HG02981 (cell line): ENCODE results near the gene TTC23.
"Not testable (repeated sequence)": the region's sequence is repeated elsewhere in the genome, so short reads cannot be mapped to it uniquely, and the experiment has no call there.

Experiments used
- ATAC-seq: cut with Tn5 transposase; IDR thresholded peaks from one replicate; pipeline ENCODE4 v1.9.1; 2021; ENCODE audit warnings: mild to moderate bottlenecking, moderate library complexity; ENCODE audit not compliant: unreplicated experiment

Gene TTC23

DNA sequence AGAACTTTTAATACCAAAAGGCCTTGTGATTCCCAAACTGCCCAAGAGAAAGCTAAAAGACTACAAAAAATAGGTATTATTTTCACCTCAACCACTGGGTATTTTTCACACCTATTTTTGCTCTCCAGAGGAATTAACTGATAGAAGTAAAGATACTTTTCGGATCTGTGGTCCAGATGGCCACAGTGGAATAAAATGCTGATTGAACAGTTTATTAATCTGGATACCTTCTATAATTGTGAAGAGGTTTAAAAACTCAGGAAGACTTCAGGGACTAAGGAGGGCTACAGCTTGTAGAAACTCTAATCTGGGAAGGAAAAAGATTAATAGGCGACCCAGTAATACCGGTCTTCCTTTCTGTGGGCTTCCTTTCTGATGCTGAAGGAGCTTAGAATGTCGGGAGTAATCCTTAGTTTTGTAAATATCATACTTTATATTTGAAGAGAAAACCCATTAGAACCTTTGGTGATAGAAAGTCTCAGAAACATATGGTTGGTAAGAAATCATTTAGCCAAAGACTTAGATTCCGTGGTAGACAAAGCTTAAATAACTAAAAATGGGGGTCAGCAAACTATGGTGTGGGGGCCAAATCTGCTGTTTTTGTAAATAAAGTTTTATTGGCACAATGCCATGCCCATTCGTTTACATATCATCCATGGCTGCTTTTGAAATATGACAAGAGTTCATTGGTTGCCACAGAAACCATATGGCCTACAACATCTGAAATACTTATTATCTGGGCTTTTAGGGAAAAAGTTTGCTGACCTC is 47.8 kb downstream of the TTC23 start:
- no peak for ATAC-seq

DNA sequence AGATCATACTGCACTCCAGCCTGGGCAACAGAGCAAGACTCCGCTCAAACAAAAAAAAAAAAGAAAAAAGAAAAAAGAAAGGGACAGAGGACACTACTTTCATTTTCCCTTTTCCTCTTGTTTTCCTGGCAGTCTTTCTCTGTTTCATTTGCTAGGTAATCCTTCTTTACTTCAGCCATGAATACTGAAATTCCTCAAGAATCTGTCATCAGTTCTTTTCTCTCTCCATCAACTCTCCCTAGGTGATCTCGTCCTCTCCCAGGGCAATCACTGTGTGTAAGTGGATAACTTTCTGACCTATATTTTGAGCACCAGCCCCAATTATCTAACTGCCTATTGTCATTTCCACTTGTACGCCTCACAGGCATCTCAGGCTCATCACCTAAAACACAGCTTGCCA is 51.5 kb downstream of the TTC23 start:
- ATAC-seq: no peak

DNA sequence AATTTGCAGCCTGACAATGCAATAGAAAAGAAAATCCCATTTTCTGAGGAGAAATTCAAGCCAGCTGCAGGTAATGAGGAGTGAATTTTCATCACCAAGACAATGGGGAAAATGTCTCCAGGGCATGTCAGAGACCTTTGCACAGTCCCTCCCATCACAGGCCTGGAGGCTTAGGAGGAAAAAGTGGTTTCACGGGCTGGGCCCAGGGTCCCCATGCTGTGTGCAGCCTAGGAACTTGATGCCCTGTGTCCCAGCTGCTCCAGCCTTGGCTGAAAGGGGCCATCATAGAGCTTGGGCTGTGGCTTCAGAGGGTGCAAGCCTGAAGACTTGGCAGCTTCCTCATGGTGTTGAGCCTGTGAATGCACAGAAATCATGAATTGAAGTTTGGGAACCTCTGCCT is 57.2 kb downstream of the TTC23 start:
- not testable (repeated sequence) for ATAC-seq

DNA sequence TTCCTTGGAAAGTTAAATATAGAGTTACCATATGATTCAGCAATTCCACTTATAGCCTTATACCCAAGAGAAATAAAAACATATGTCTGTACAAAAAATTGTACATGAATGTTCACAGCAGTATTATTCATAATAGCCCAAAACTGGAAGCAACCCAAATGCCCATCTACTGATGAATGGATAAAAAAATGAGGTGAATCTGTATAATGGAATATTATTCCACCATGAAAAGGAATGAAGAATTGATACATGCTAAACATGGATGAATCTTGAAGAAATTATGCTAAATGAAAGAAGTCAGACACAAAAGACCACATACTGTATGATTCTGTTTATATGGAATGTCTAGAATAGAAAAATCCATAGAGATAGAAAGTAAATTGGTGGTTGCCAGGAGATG is 61.4 kb downstream of the TTC23 start:
- no peak for ATAC-seq

DNA sequence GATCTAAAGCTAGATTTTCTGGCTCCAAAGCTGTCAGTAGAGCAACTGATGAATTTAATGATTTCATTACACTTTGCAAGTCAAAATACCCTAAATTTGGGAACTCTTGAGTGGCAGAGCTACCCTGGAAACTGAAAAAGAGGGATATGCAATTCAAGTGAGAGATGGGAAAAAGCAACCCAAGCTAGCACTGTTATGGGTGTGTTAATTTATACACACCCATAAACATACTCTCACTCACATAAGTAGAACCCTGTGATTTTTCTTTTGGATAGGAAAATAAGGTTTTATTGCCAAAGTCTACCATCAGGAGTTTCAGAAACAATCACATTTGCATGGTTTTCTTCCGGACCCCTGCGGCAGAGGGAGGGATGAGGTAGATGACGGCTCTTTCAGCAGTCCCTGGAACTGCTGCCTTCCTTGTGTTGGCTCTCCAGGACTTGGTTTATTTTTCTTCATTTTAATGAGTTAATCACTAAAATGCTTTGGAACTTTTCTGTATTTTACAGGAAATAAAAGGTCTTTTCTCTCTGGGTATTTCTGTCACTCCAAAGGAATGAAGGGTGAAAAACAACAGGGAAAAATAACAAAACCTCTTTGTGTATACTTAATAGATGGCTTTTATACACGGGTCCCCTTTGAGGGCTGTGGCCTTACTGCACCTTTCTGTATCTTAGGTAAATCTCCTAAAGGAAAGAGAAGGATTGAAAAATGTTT is 63.8 kb downstream of the TTC23 start:
- no peak for ATAC-seq

DNA sequence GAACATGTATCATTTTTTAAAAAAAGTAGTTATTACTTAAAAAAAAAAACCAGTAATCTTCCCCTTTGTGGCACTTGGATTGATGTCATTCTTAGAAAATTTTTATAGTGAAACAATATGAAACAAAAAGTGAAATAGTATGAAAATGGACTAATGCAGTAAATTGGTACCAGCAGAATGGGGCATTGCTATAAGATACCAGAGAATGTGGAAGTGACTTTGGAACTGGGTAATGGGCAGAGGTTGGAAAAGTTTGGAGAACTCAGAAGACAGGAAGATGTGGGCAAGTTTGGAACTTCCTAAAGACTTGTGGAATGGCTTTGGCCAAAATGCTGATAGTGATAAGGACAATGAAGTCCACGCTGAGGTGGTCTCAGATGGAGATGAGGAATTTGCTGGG is 66.6 kb downstream of the TTC23 start:
- no peak for ATAC-seq

DNA sequence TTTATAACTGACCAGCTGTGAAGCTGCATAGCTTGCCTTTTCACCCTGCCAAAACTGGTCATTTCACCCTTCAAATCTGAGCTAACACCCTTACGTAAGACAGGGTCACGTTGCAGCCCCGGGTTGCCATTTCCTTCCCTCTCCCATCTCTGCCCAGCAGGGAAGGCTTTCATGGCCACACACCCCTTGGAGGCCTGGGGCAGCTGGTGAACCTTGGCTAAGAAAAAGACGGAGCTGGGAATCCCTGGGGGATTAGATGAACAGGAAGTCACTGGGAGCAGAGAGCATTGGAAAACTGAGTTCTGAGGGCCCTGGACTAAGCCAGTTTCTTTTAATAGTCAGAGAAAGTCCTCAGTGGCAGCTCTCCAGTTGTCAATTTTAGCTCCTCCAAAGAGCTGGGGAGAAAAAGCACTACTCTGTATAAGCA is 67.8 kb downstream of the TTC23 start:
- no peak for ATAC-seq

DNA sequence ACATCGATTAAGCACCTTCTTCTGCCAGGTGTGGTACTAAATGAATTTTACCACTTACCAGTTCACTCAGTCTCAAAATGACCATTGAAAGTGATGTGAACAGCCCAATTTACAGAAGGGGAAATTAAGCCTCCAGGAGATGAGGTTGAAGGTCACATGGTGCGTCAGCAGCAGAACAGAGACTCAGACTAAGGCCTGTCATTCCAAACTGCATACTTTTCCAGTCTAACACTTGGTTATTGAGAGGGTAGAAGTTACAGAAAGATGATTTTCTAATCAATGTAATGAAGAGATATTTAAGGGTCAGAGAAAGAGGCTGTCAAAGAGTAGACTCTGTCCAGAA is 68.4 kb downstream of the TTC23 start:
- ATAC-seq: no peak

DNA sequence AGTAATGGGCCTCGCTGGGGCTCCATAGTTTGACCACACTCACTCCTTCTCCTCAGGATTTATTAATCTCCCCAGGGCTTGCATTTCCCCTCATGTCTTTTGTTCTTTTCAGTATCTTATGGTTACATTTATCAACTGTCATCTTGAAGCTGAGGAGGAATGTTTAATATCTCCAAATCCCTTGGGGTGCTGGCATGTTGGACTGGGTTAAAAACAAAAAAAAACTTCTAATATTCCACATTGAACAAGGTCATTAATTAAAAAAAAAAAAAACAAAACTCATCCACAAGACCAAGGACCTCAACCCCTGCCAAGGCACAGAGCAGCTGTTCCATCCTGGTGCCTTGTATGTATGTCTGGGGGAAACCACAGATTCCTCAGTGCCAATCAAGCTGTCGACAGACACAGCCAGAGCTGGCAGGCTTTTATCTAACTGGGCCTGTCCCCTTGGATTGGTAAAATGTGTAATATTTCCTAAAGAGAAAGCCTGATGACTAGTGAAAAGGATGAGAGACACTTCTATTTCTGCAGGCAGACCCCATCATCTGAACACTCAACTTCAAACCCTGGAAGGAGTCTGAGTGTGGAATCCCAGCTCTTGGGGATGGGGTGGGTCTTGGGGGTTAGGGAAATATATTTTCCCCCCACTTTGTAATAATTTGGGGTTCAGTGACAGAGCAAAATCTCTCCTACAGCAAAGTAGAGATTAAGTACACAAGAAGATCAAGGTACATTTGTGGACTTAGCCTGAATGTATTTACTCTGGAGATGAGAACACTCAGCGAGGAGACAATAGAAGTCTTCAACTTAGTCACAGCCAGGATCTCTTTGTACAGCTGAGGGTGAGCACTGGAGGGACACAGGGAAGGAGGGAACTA is 69.1 kb downstream of the TTC23 start:
- no peak for ATAC-seq

DNA sequence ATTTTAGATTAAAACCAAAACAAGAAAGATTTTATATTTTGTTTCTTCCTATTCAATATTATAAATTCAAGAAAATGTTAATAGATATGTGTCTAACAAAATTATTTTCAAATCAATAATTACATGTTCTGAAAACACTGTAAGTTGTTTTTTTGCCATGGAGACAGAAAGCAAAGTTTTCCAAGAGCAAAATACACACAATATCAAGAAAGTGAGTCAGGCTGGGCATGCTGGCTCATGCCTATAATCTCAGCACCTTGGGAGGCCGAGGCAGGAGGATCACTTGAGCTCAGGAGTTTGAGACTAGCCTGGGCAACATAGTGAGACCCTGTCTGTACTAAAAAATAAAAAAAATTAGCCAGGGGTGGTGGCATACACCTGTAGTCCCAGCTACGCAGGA is 71.7 kb downstream of the TTC23 start:
- no peak for ATAC-seq

DNA sequence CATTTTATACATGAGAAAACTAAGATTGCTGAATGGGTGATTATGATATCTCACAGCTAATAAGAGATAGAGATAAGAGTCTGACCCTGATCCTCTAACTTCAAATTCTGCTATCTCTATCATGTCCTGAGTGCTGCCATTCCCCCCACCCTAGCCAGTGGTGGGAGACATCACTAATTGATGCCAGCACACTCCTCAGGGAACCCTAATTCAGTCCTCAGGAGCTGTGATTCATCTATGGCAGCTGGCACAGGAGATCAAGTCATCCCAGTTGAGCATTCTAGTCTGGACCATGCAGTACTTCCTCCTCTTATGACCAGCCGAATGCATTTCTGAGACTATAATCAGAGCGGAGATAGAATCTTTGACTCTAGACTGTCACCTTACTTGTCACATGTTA is 72.6 kb downstream of the TTC23 start:
- no peak for ATAC-seq

DNA sequence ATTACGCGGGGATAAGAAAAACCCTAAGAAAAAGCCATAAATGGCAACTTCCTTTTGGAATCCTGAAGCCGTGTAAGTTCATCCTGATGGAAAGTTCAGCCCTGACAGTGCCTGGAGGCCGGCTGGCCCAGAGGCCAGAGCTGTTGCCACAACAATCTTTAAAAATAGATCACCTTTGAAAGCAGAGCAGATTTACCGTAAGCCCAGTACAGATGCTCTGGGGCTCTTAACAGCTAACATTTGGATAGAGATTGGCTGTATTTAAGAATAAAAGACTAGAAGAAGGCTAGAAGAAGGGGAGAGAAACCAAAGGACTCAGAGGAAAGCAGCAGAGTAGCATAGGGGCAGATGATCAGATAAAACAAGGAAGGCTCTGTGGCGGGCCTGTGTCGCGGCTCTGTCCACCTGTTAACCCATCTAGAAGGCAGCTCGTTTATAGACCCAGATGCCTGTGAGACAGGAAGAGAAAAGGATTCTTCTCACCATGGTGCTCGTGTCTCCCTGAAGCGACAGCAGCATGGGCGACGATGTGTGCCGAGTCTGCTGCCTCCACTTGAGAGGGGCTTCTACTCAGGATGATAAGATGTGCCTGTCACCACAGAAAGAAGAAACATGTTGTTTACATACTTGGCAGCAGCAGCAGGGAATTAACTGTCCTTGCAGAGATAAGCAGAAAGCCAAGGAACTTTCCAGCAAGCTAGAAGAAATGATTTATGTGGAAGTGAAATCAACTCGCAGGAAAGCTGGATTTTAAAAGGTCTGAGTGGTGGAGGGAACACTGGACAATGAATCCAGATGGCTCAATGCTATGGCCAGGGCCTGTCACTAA is 74.6 kb downstream of the TTC23 start:
- no peak for ATAC-seq

DNA sequence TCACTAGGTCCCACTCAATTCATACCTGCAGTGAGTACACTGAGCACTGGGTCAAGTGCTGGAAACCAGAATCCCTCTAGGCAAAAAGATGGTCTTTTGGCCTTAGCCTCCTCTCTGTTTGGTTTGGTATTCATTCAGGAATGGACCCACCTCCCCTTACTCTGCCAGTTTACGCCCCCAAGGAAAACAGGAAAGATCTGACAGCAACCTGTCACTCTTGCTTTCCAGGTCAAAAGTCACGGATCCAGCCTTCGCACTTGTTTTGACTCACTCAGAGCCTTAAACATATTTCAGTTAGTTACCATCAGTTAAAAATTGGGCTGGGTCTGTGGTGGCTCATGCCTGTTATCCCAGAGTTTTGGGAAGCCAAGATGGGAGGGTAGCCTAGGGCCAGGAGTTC is 76.4 kb downstream of the TTC23 start:
- ATAC-seq: no peak

DNA sequence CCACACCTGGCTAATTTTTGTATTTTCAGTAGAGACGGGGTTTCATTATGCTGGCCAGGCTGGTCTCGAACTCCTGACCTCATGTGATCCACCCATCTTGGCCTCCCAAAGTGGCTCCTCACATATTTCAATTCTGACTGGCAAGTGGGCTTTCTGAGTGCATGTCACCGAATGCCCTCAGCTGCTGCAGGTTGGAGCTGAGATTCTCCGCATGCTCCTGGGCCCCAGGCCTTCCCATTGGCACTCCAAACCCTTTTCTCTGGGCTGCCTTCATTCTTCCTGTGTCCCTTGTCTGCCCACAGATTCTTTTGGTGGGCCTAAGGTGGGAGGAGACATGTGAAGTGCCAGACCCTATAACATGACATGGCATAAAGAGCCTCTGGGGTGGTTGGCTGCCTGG is 77.2 kb downstream of the TTC23 start:
- no peak for ATAC-seq

DNA sequence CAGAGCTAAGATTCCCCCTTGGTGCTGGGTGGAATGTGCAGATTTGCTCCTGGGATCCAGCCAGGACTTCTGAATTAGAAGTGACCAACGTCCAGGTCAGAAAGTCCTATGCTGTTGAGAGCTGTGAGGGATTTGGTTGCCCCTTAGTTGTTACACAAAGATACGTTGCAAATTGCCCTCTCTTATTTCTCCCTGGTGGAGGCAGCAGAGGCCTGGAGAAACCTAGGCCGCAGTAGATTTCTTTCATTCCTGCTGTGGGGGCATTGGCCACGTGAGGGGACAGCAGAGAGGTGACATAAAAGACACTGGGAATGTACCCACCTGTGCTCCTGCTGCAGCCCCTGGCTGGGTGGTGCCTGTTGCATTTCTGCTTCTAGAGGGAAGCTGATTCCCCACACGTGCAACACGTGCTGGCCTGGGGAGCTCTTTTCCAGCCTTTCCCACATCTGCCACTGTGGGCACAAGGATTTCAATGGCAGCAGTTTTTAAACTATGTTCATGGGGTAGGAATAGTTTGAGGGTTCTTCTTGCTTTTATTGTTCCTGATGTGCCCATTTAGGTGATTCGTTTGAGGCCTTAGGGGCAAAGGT is 78.8 kb downstream of the TTC23 start:
- no peak for ATAC-seq

DNA sequence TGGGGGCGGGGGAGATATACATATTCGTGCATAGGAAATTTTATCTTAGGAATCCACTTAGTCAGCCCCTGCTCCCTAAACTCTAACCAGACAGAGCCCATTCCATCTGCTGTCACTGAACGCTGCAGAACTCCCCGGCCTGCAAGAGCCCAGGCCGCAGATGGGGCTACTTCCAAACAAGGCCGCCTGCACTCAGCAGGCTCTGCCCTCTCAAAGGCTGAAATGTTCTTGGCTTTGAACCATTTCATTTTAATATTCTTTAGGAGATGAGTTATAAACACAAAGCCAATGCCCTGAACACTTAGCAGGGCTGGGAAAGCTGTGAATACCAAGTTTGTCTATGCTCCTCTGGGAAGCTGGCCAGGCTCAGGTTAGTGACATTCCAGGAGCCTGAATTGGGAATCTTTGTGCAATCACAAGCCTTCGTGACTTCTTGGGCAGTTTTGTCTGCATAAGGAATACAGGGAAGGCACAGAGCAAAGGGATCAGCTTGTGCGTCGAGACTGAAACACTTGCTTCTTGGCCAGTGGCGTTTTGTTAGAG is 79.5 kb downstream of the TTC23 start:
- ATAC-seq: no peak

DNA sequence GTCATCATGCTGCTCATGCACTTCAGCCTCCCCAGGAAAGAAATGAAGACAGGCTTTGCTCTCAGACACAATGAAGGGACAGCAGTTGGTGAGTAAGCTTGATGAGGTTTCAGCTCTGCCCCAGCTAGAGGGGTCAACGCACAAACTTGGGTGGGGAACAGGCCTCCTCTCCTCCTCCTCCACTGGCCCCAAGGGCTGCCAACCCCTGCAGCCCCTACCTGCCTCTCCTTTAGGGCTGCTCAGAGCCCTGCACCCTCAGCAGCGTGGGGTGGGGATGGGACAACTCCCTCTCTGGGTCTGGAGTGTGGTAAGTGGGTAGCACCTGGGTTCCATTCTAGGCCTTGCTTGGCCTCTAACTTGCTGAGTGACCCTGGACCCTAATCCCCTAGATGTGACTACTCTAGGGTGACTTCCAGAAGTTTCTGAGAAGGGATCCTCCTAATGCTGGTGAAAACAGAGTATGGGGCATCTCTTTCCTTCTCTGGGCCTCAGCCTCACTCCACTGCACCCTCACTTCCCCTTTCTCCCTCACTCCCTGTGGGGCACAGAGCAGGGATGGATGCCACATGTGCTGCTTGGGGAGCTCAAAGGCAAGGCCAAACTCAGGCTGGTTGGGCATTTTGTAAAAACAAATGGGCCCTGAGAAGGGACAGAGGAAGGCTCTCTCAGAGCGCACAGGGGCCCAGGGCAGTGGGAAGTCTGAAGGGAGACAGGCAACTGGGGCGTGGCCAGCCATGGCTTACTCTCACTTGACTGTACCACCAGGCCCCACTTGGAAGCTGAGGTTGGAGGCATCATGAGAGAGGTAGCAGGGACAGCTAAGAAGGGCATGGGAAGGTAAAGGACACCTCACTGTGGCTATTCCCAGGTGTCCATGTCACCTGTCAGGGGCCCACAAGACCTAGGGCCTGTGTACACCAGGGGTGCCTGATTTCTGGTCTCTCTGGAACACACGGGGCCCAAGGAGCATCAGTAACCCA is 80.5 kb downstream of the TTC23 start:
- ATAC-seq: no peak

DNA sequence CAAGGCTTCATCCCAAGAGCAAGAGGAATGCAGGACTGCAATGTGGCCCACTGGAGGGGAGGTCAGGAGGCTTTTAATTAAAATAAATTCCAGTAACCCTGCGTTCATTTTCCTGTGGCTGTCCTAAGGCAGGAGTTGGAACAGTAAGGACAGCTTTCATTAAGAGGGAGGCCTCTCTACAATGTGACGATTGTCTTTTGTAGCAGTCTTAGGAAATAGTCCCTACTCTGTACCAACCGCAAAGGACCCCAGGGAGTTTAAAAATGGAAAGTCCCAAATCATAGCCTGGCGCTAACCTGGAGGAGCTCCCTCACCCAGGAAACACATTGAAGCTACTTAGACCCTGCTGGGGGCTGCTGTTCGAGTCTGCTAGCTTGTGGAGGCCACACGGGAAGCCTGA is 81.7 kb downstream of the TTC23 start:
- ATAC-seq: peak; percentile 47

DNA sequence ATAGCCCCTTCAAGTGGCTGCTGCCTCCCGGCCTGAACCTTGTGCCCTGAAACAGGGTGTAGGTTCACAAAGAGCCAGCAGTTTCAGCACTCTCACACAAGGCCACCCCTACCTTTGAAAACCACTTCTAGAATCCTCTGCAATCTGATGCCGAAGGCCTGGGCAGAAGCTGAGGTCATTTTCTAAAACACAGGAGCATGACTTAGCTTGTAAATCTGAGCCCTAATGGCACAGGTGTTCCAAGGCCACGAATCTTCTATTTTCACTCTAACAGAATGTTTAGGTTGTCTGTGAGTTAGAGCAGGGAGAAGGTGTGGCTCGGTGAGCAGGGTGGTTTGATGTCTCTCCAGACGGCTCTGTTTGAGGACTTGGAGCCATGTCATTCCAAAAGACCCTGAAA is 82.2 kb downstream of the TTC23 start:
- peak; percentile 19 for ATAC-seq
